ENCODE data around the gene P2RX1. TPM values are rescaled to one million over a fixed set of nuclear protein-coding genes. Genes with fewer than 3 reads are reported as not detected.

Gene P2RX1
- total RNA-seq, 1 donor from 2014 or later, result 6.8 TPM

DNA sequence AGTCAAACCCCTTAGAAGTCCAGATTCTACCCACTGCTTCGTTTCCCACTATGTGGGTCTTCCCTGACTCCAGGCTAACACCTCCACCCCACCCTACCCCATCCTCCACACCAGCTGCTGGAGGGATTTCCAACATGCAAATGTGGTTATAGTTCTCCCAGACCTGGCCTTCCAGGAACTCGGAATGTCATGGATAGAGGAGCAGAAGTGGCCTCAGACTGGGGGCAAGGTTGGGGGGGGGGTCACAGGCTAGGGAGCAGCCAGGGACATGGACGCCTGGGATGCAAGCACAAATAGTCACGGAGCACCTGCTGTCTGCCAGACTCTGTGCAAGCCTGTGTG is 25.4 kb downstream of the P2RX1 start:
- no peak for DNase-seq
- TF ChIP-seq, protein P1, sequence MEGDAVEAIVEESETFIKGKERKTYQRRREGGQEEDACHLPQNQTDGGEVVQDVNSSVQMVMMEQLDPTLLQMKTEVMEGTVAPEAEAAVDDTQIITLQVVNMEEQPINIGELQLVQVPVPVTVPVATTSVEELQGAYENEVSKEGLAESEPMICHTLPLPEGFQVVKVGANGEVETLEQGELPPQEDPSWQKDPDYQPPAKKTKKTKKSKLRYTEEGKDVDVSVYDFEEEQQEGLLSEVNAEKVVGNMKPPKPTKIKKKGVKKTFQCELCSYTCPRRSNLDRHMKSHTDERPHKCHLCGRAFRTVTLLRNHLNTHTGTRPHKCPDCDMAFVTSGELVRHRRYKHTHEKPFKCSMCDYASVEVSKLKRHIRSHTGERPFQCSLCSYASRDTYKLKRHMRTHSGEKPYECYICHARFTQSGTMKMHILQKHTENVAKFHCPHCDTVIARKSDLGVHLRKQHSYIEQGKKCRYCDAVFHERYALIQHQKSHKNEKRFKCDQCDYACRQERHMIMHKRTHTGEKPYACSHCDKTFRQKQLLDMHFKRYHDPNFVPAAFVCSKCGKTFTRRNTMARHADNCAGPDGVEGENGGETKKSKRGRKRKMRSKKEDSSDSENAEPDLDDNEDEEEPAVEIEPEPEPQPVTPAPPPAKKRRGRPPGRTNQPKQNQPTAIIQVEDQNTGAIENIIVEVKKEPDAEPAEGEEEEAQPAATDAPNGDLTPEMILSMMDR (IDR thresholded peaks at IDR 0.05), result no peak
- intact Hi-C loops (cut with DNase I), result no loop called here
- no peak for ATAC-seq
- Histone ChIP-seq H3K9me3 (no peaks in the 10 kb centered on the region), H3K4me1 (peaks cover 71% of the 10 kb centered on the region), H3K36me3 (no peaks in the 10 kb centered on the region), H3K27me3 (no peaks in the 10 kb centered on the region), H3K4me3 (no peak overlapping the region), H3K27ac (no peak overlapping the region)

DNA sequence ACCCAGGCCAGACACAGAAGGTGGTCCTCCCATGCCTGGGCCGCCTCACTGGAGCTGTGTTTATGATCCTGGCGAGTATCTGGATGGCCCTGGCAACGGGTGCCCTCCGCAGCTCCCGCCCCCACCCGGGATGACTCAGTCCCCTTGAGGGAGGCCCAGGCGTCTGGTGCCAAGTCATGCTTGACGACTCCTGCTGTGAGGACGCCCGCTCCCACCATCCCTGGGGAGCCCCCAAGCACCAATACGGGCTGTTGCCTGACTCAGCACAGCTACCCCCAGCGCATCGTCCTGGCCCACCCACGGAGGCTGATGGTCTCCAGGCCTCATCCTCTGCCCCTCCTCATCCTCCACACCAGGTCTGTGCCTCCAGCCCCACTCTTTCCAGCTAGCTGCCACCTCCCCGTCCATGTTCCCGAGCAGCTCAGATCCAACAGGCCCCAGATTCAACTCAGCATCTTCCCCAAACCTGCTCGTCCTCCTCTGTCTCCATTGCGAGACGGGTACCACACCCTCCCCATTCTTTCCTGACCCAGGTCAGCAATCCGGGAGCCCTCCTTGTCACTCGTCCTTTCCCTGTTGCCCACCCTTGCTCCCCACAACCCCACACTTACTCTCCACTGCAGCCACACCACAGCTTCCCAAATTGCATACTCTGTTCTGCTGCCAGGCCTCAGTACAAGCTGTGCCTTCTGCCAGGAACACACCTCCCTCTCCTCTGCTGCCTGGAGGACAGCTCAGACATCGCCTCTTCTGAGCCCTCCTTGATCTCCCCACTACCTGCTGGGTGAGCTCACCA is 26.0 kb downstream of the P2RX1 start:
- DNase-seq (peak; percentile 81), ATAC-seq (no peak)
- peaks cover 67% of the 10 kb centered on the region for H3K4me1 ChIP-seq
- peaks cover under 1% of the 10 kb centered on the region for H3K36me3 ChIP-seq
- no peaks in the 10 kb centered on the region for H3K27me3 ChIP-seq
- H3K27ac ChIP-seq, result no peak overlapping the region
- no peaks in the 10 kb centered on the region for H3K9me3 ChIP-seq
- intact Hi-C loops (cut with DNase I), result no loop called here
- TF ChIP-seq, protein P1 (IDR thresholded peaks at IDR 0.05), result no peak
- H3K4me3 ChIP-seq, result no peak overlapping the region

DNA sequence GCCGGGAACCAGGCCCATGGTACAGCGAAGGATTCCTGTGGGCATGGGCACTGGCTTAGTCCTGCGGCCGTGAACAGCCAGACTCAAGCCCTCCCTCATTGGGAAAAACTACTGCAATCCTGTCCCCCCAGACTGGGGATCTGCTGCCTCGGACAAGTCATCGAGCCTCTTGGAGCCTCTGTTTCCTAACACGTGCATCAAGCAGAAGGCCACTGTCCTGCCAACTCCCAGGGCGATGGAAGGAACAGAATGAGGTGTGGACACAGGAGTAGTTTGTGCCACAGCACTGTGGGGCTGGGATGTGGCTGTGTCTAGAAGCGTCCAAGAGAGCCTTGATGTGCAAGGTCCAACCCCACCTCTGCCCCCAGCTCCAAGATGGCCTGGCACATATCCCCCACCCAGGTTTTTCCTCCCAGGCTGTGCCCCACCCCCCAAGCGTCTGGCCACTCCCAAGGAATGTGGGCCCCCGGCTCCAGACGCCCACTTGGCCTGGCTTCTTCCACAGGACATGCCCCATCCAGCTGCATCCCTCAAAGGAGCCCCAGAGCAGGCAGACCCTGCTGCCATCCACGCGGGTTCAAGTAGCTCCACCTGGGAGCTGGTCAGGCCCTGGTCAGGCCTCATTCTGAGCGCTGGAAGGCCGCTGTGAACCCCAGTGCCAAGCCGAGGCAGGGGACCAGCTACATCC is 26.8 kb downstream of the P2RX1 start:
- ATAC-seq, result no peak
- H3K27me3 ChIP-seq, result no peaks in the 10 kb centered on the region

DNA sequence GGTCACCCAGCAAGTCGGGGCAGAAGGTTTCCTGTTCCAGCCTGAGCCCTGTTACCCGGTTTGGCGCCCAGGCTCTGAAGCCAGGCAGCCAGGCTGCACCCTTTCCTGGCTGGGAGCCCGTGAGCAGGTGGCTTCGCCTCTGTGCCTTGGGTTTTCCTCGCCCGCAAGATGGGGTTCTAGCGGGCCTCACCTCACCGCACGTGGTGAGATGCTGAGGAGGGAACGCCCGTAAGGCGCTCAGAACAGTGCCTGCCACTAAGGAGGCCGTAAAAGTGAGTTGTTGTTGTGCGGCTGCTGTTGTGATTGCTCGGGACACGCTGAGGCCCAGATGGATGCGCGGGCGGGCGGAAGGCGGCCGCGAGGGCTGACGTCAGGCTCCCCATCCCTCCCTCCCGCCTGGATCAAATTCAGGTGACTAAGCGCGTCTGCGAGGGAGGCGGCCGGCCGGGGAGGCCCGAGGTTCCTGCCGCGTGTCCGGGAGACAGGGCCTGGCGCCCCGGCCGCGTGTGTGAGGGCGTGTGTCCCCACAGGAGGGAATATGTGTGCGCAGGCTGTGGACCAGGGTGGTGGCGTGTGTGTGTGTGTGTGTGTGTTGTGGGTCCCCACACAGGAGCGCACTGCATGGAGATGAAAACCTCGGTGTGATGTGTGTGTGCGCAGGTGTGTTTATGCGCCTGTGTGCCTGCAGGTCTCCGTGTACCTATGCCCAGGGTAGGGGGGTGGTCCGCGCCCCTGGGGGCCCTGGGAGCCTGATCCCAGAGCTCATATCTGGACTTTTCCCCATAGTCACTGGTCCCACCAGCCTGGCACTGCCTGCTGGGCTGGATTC is 27.7 kb downstream of the P2RX1 start:
- Histone ChIP-seq H3K27ac (peak overlapping the region; percentile 63), H3K4me3 (no peak overlapping the region), H3K27me3 (no peaks in the 10 kb centered on the region), H3K36me3 (peaks cover 17% of the 10 kb centered on the region), H3K4me1 (peaks cover 51% of the 10 kb centered on the region), H3K9me3 (no peaks in the 10 kb centered on the region)
- intact Hi-C loops (cut with DNase I), result no loop called here
- TF ChIP-seq, protein P1 (IDR thresholded peaks at IDR 0.05), result no peak
- ATAC-seq (no peak), DNase-seq (no peak)

More for the DNA sequence above, 26.8 kb downstream of the P2RX1 start:
- no peaks in the 10 kb centered on the region for H3K9me3 ChIP-seq
- H3K4me1 ChIP-seq, result peaks cover 61% of the 10 kb centered on the region
- intact Hi-C loops (cut with DNase I), result no loop called here
- TF ChIP-seq, protein P1 (IDR thresholded peaks at IDR 0.05), result no peak
- no peak for DNase-seq
- H3K4me3 ChIP-seq, result no peak overlapping the region
- H3K27ac ChIP-seq, result no peak overlapping the region
- peaks cover 8% of the 10 kb centered on the region for H3K36me3 ChIP-seq

DNA sequence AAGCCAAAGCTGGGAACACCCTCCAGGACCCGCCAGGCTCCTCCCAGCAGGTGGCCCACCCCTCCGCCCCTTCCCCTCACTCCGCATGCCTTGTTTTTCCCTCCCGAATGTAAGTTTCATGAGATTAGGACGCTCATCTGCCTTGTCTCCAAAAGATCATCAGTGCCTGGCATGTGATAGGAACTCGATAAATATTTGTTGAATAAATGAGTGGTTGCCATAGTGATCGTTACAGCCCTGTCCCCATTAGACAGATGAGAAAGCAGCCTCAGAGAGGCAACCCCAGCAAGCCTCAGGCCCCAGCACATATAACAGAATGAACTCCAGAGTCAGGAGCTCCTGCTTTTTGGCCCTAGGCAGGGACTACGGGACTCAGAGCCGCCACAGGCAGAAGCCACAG is 28.5 kb downstream of the P2RX1 start:
- Histone ChIP-seq H3K27me3 (no peaks in the 10 kb centered on the region), H3K4me3 (no peak overlapping the region), H3K4me1 (peaks cover 49% of the 10 kb centered on the region), H3K36me3 (peaks cover 17% of the 10 kb centered on the region), H3K27ac (peak overlapping the region; percentile 63), H3K9me3 (no peaks in the 10 kb centered on the region)
- intact Hi-C loops (cut with DNase I), result no loop called here
- TF ChIP-seq, protein P1 (IDR thresholded peaks at IDR 0.05), result no peak
- no peak for ATAC-seq
- no peak for DNase-seq
